Dendritic cell treated with granulocyte-macrophage colony-stimulating factor and Interleukin-4, amounts not matched to agents 40 ng/mL and 50 ng/mL, for 4 days (primary cell): Measurements from ENCODE around the gene SLC39A8.
"Not testable (repeated sequence)": the region's sequence is repeated elsewhere in the genome, so short reads cannot be mapped to it uniquely, and the experiment has no call there.

Source experiments
- H3K27ac Mint-ChIP-seq: one replicate; pipeline ENCODE4 v1.8.0; 2022; ENCODE audit warnings: mild to moderate bottlenecking, mixed read lengths
- H3K27me3 Mint-ChIP-seq: one replicate; pipeline ENCODE4 v1.8.0; 2022; ENCODE audit warnings: mild to moderate bottlenecking, mixed read lengths
- H3K36me3 Mint-ChIP-seq: one replicate; pipeline ENCODE4 v1.8.0; 2022; ENCODE audit warnings: low read depth, mixed read lengths
- H3K4me1 Mint-ChIP-seq: one replicate; pipeline ENCODE4 v1.8.0; 2022; ENCODE audit warnings: low read depth, mixed read lengths
- H3K4me3 Mint-ChIP-seq: one replicate; pipeline ENCODE4 v1.8.0; 2022; ENCODE audit warnings: mild to moderate bottlenecking, moderate library complexity, mixed read lengths
- H3K9me3 Mint-ChIP-seq: one replicate; pipeline ENCODE4 v1.8.0; 2022; ENCODE audit warnings: mixed read lengths
- intact Hi-C: fragments of 100-400 bp; cut with micrococcal nuclease; formaldehyde crosslinking; loops from one replicate; pipeline ENCODE4 v1.15.0; 2022

SLC39A8 gene

GRCh38 chr4:102259702-102260101 is 85.6 kb downstream of the SLC39A8 start:
- H3K36me3 Mint-ChIP-seq = peaks cover 17% of the 10 kb centered on the region
- H3K27me3 Mint-ChIP-seq = no peaks in the 10 kb centered on the region
- no peak overlapping the region for H3K27ac Mint-ChIP-seq
- no peaks in the 10 kb centered on the region for H3K9me3 Mint-ChIP-seq
- H3K4me1 Mint-ChIP-seq = peaks cover 7% of the 10 kb centered on the region
- H3K4me3 Mint-ChIP-seq = no peak overlapping the region
- intact Hi-C loops = loop anchor here (5.0 kb wide), 1 partner anchor 173 kb away; no protein-coding TSS in a partner anchor

DNA sequence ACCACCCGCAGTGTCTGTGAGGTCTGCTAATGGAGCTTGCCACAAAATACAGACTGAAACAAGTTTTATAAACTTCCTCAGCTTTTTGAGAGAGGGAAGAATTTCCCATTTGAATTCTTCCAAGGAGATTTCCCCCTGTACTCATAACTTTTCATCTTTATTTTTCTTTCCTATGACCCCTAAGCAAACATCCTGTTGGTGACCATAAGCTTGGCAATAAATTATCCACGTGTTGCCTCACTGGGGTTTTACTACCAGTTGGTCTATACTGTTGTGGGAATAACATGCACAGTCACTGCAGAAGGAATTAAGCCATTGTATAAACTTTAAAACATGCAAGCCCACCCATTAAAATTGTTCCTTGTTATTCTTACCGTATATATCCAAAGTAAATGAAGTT is 86.2 kb downstream of the SLC39A8 start:
- Mint-ChIP-seq H3K4me3 (no peak overlapping the region), H3K27me3 (no peaks in the 10 kb centered on the region)
- intact Hi-C loops = loop anchor here (5.0 kb wide), 1 partner anchor 173 kb away; no protein-coding TSS in a partner anchor

GRCh38 chr4:102256321-102256720 is 89.0 kb downstream of the SLC39A8 start:
- Mint-ChIP-seq H3K4me3 (no peak overlapping the region), H3K27me3 (no peaks in the 10 kb centered on the region), H3K4me1 (peaks cover 7% of the 10 kb centered on the region), H3K9me3 (no peaks in the 10 kb centered on the region), H3K36me3 (no peaks in the 10 kb centered on the region), H3K27ac (no peak overlapping the region)
- intact Hi-C loops = loop anchor here (5.0 kb wide), 1 partner anchor 176 kb away; no protein-coding TSS in a partner anchor

More for the DNA sequence above, 86.2 kb downstream of the SLC39A8 start:
- no peak overlapping the region for H3K27ac Mint-ChIP-seq
- no peaks in the 10 kb centered on the region for H3K9me3 Mint-ChIP-seq
- peaks cover 7% of the 10 kb centered on the region for H3K4me1 Mint-ChIP-seq
- peaks cover 14% of the 10 kb centered on the region for H3K36me3 Mint-ChIP-seq

DNA sequence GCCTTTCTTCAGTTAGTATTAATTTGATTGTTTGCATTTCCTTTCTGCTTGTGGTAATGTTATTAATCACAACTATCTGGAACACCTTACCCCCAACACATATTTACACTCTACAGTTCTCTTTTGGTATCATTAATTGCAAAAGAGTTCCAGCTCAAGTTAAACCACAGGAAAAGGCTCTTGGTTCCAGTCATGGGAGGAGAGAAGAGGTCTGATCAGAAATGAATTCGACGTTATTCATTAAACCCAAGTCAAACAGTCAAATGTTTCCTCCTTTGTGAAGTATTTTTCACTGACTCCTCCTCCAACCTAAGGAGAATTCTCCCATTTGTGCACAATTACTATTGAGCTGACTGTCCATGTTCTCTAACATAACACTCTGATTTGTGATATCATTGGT is 91.4 kb downstream of the SLC39A8 start:
- Mint-ChIP-seq H3K27ac (no peak overlapping the region), H3K4me1 (peaks cover 7% of the 10 kb centered on the region), H3K36me3 (no peaks in the 10 kb centered on the region), H3K27me3 (no peaks in the 10 kb centered on the region), H3K4me3 (no peak overlapping the region), H3K9me3 (no peaks in the 10 kb centered on the region)
- intact Hi-C loops = no loop called here

DNA sequence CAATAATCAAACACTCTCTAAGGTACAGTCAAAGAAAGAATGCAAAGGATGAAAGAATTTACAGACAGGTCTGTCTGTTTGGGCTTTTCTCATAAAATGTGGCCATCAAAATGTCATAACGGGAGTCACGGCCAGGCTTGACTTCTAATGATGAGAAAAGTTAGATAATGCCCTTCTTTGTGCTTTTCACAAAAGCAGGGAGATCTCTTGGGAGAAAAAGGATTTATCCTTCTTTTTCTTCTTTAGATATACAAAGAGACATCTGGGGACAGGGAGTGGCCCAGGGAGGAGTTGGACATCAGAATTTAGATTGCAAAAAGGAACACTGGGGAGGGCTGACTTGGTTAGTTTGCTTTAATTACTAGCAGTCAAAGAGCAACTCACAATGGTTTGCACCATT is 93.1 kb downstream of the SLC39A8 start:
- H3K4me3 Mint-ChIP-seq = no peak overlapping the region
- H3K4me1 Mint-ChIP-seq = no peaks in the 10 kb centered on the region
- no peaks in the 10 kb centered on the region for H3K36me3 Mint-ChIP-seq
- no peaks in the 10 kb centered on the region for H3K27me3 Mint-ChIP-seq
- H3K9me3 Mint-ChIP-seq = no peaks in the 10 kb centered on the region
- no peak overlapping the region for H3K27ac Mint-ChIP-seq
- intact Hi-C loops = no loop called here

GRCh38 chr4:102250341-102250740 is 94.9 kb downstream of the SLC39A8 start:
- H3K4me3 Mint-ChIP-seq = no peak overlapping the region
- no peaks in the 10 kb centered on the region for H3K4me1 Mint-ChIP-seq
- no peaks in the 10 kb centered on the region for H3K9me3 Mint-ChIP-seq
- no peaks in the 10 kb centered on the region for H3K27me3 Mint-ChIP-seq
- intact Hi-C loops = no loop called here
- no peaks in the 10 kb centered on the region for H3K36me3 Mint-ChIP-seq
- no peak overlapping the region for H3K27ac Mint-ChIP-seq

GRCh38 chr4:102247041-102247440 is 98.2 kb downstream of the SLC39A8 start:
- Mint-ChIP-seq H3K4me3 (no peak overlapping the region), H3K4me1 (no peaks in the 10 kb centered on the region), H3K27me3 (no peaks in the 10 kb centered on the region), H3K27ac (no peak overlapping the region), H3K9me3 (peaks cover 25% of the 10 kb centered on the region), H3K36me3 (no peaks in the 10 kb centered on the region)
- intact Hi-C loops = no loop called here

DNA sequence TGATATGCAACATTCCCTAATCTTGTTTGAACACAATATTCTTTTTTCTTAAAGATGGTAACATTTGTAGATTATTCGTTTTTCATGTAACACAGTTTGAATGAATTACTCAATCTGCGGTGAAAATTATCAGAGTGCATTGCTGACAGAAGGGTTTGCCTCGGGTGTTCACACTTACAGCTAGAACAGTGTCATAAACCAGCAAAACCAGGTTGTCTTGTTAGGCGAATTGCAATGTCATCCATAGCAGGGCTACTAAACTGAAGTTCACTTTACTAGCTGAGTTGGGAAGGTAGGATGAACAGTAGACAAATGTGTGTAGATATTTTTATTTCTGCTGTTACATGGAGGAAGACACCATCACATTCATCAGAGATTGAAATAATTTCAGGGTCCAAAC is 98.9 kb downstream of the SLC39A8 start:
- peaks cover 28% of the 10 kb centered on the region for H3K9me3 Mint-ChIP-seq
- H3K36me3 Mint-ChIP-seq = no peaks in the 10 kb centered on the region
- no peaks in the 10 kb centered on the region for H3K4me1 Mint-ChIP-seq
- H3K27ac Mint-ChIP-seq = no peak overlapping the region
- intact Hi-C loops = no loop called here
- H3K27me3 Mint-ChIP-seq = no peaks in the 10 kb centered on the region
- no peak overlapping the region for H3K4me3 Mint-ChIP-seq

DNA sequence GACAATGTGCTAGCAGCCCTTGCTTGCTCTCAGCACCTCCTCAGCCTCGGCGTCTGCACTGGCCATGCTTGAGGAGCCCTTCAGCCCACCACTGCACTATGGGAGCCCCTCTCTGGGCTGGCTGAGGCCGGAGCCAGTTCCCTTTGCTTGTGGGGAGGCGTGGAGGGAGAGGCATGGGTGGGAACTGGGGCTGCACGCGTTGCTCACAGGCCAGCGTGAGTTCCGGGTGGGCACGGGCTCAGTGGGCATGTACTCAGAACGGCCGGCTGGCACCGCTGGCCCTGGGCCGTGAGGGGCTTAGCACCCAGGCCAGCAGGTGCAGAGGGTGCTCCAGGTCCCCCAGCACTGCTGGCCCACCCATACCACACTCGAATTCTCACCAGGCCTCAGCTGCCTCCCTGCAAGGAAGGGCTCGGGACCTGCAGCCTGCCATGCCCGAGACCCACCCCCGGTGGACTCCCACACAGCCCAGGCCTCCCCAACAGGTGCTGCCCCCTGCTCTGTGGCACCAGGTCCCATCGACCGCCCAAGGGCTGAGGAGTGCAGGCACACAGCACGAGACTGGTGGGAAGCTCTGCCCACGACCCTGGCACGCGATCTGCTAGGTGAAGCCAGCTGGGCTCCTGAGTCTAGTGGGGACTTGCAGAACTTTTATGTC is 100.3 kb downstream of the SLC39A8 start:
- Mint-ChIP-seq H3K27me3 (no peaks in the 10 kb centered on the region), H3K27ac (no peak overlapping the region), H3K9me3 (peaks cover 36% of the 10 kb centered on the region), H3K4me1 (no peaks in the 10 kb centered on the region), H3K4me3 (no peak overlapping the region), H3K36me3 (no peaks in the 10 kb centered on the region)
- intact Hi-C loops = no loop called here

- H3K9me3 Mint-ChIP-seq = peaks cover 36% of the 10 kb centered on the region
- H3K4me1 Mint-ChIP-seq, H3K36me3 Mint-ChIP-seq, H3K4me3 Mint-ChIP-seq, H3K27ac Mint-ChIP-seq, H3K27me3 Mint-ChIP-seq, intact Hi-C loops: not testable (repeated sequence)
Measured at GRCh38 chr4:102243296-102243695, 102.0 kb downstream of the SLC39A8 start.

- Mint-ChIP-seq H3K27ac (no peak overlapping the region), H3K9me3 (peaks cover 24% of the 10 kb centered on the region), H3K27me3 (no peaks in the 10 kb centered on the region), H3K36me3 (no peaks in the 10 kb centered on the region), H3K4me1 (no peaks in the 10 kb centered on the region), H3K4me3 (no peak overlapping the region)
- intact Hi-C loops = no loop called here
Measured at GRCh38 chr4:102234243-102234838, 110.9 kb downstream of the SLC39A8 start.

GRCh38 chr4:102230194-102230593 is 115.1 kb downstream of the SLC39A8 start:
- Mint-ChIP-seq H3K36me3 (no peaks in the 10 kb centered on the region), H3K4me3 (no peak overlapping the region)
- intact Hi-C loops = no loop called here

GRCh38 chr4:102227388-102227787 is 117.9 kb downstream of the SLC39A8 start:
- Mint-ChIP-seq H3K4me1 (no peaks in the 10 kb centered on the region), H3K36me3 (no peaks in the 10 kb centered on the region), H3K27me3 (no peaks in the 10 kb centered on the region), H3K9me3 (peaks cover 16% of the 10 kb centered on the region), H3K4me3 (no peak overlapping the region), H3K27ac (no peak overlapping the region)
- intact Hi-C loops = no loop called here

More at GRCh38 chr4:102230194-102230593, 115.1 kb downstream of the SLC39A8 start:
- Mint-ChIP-seq H3K4me1 (no peaks in the 10 kb centered on the region), H3K27me3 (no peaks in the 10 kb centered on the region), H3K9me3 (peaks cover 27% of the 10 kb centered on the region), H3K27ac (no peak overlapping the region)

GRCh38 chr4:102223461-102223860 is 121.8 kb downstream of the SLC39A8 start:
- intact Hi-C loops = no loop called here
- Mint-ChIP-seq H3K27me3 (no peaks in the 10 kb centered on the region), H3K27ac (no peak overlapping the region), H3K9me3 (peaks cover 11% of the 10 kb centered on the region), H3K4me1 (no peaks in the 10 kb centered on the region), H3K36me3 (no peaks in the 10 kb centered on the region), H3K4me3 (no peak overlapping the region)
